ENCODE results near the gene KMT2E. TPM values are rescaled to one million over a fixed set of nuclear protein-coding genes. Genes with fewer than 3 reads are reported as not detected.
A peak's percentile ranks its signal among the peaks of the same experiment; 100 is the strongest.

The KMT2E gene
- total and polyA plus RNA-seq, 2 experiments from 2014 or later = 78.4 to 131 TPM

GRCh38 chr7:105060923-105061322, 46.9 kb downstream of the KMT2E start:
- no peak for DNase-seq (ENCODE audit: low read depth in 1 of 2, low spot score in 1 of 2)
- Histone ChIP-seq H3K27ac (peak overlapping the region; percentile 45), H3K36me3 (peaks cover 25% of the 10 kb centered on the region)

GRCh38 chr7:105065104-105065503, 51.1 kb downstream of the KMT2E start:
- Histone ChIP-seq H3K27me3 (no peaks in the 10 kb centered on the region), H3K4me1 (ENCODE audit: low read depth) (no peaks in the 10 kb centered on the region), H3K9me3 (ENCODE audit: low read depth) (no peaks in the 10 kb centered on the region), H3K4me3 (no peak overlapping the region), H3K27ac (peak overlapping the region; percentile 4), H3K36me3 (peaks cover 48% of the 10 kb centered on the region)
- DNase-seq (ENCODE audit: low read depth in 1 of 2, low spot score in 1 of 2) = no peak
- no peak for TF ChIP-seq CTCF (IDR thresholded peaks at IDR 0.05; ENCODE audit: low read depth, low read length)

More at GRCh38 chr7:105060923-105061322, 46.9 kb downstream of the KMT2E start:
- TF ChIP-seq CTCF (IDR thresholded peaks at IDR 0.05; ENCODE audit: low read depth, low read length) = no peak
- no peaks in the 10 kb centered on the region for H3K4me1 ChIP-seq (ENCODE audit: low read depth)
- H3K4me3 ChIP-seq = no peak overlapping the region
- no peaks in the 10 kb centered on the region for H3K9me3 ChIP-seq (ENCODE audit: low read depth)
- H3K27me3 ChIP-seq = no peaks in the 10 kb centered on the region

GRCh38 chr7:105067691-105068090, 53.7 kb downstream of the KMT2E start:
- no peak for DNase-seq (ENCODE audit: low read depth in 1 of 2, low spot score in 1 of 2)
- H3K9me3 ChIP-seq (ENCODE audit: low read depth) = no peaks in the 10 kb centered on the region
- H3K4me1 ChIP-seq (ENCODE audit: low read depth) = no peaks in the 10 kb centered on the region
- no peak for TF ChIP-seq CTCF (IDR thresholded peaks at IDR 0.05; ENCODE audit: low read depth, low read length)
- H3K27me3 ChIP-seq = no peaks in the 10 kb centered on the region
- no peak overlapping the region for H3K4me3 ChIP-seq
- H3K27ac ChIP-seq = no peak overlapping the region
- H3K36me3 ChIP-seq = peaks cover 57% of the 10 kb centered on the region

GRCh38 chr7:105068886-105069285, 54.9 kb downstream of the KMT2E start:
- DNase-seq (ENCODE audit: low read depth in 1 of 2, low spot score in 1 of 2) = no peak
- no peak overlapping the region for H3K4me3 ChIP-seq
- peak overlapping the region; percentile 22 for H3K27ac ChIP-seq
- H3K36me3 ChIP-seq = peaks cover 61% of the 10 kb centered on the region
- no peaks in the 10 kb centered on the region for H3K9me3 ChIP-seq (ENCODE audit: low read depth)
- H3K27me3 ChIP-seq = no peaks in the 10 kb centered on the region
- no peaks in the 10 kb centered on the region for H3K4me1 ChIP-seq (ENCODE audit: low read depth)
- no peak for TF ChIP-seq CTCF (IDR thresholded peaks at IDR 0.05; ENCODE audit: low read depth, low read length)

- Histone ChIP-seq H3K27ac (no peak overlapping the region), H3K36me3 (peaks cover 85% of the 10 kb centered on the region), H3K27me3 (no peaks in the 10 kb centered on the region), H3K4me1 (ENCODE audit: low read depth) (no peaks in the 10 kb centered on the region), H3K4me3 (no peak overlapping the region), H3K9me3 (ENCODE audit: low read depth) (no peaks in the 10 kb centered on the region)
- TF ChIP-seq CTCF (IDR thresholded peaks at IDR 0.05; ENCODE audit: low read depth, low read length) = no peak
- DNase-seq (ENCODE audit: low read depth in 1 of 2, low spot score in 1 of 2) = no peak
Measured at GRCh38 chr7:105073143-105073542, 59.1 kb downstream of the KMT2E start.

- TF ChIP-seq CTCF (IDR thresholded peaks at IDR 0.05; ENCODE audit: low read depth, low read length) = no peak
- Histone ChIP-seq H3K4me1 (ENCODE audit: low read depth) (no peaks in the 10 kb centered on the region), H3K36me3 (peaks cover 77% of the 10 kb centered on the region), H3K4me3 (no peak overlapping the region), H3K27ac (no peak overlapping the region), H3K9me3 (ENCODE audit: low read depth) (no peaks in the 10 kb centered on the region), H3K27me3 (no peaks in the 10 kb centered on the region)
- no peak for DNase-seq (ENCODE audit: low read depth in 1 of 2, low spot score in 1 of 2)
Measured at GRCh38 chr7:105079348-105079747, 65.3 kb downstream of the KMT2E start.
